ENCODE data around the gene EIF4EBP3.
"Not testable (repeated sequence)": the region's sequence is repeated elsewhere in the genome, so short reads cannot be mapped to it uniquely, and the experiment has no call there.

The EIF4EBP3 gene

GRCh38 chr5:140579188-140579747 lies 31.8 kb downstream of the EIF4EBP3 start:
- not testable (repeated sequence) for DNase-seq

GRCh38 chr5:140587495-140587894 lies 40.0 kb downstream of the EIF4EBP3 start:
- DNase-seq, result no peak

GRCh38 chr5:140588311-140589070 lies 41.0 kb downstream of the EIF4EBP3 start:
- no peak for DNase-seq

GRCh38 chr5:140590861-140591260 lies 43.4 kb downstream of the EIF4EBP3 start:
- DNase-seq, result no peak

GRCh38 chr5:140591747-140592372 lies 44.4 kb downstream of the EIF4EBP3 start:
- DNase-seq, result no peak

- not testable (repeated sequence) for DNase-seq
Measured at GRCh38 chr5:140593070-140593469, 45.6 kb downstream of the EIF4EBP3 start.

GRCh38 chr5:140594169-140594568 lies 46.7 kb downstream of the EIF4EBP3 start:
- DNase-seq, result no peak

GRCh38 chr5:140595538-140596300 lies 48.3 kb downstream of the EIF4EBP3 start:
- DNase-seq, result no peak

- DNase-seq, result no peak
Measured at GRCh38 chr5:140596321-140596741, 48.9 kb downstream of the EIF4EBP3 start.

- DNase-seq, result no peak
Measured at GRCh38 chr5:140598836-140599235, 51.4 kb downstream of the EIF4EBP3 start.

Data from DMS 273 treated with DMSO at 0.1 percent for 48 hours (cell line).